HG03066 (cell line): ENCODE data around the gene SLFN12L.
"Not testable (repeated sequence)": the region's sequence is repeated elsewhere in the genome, so short reads cannot be mapped to it uniquely, and the experiment has no call there.

Experiments
- ATAC-seq: cut with Tn5 transposase; IDR thresholded peaks from one replicate; pipeline ENCODE4 v1.9.1; 2021; ENCODE audit warnings: low read depth; ENCODE audit not compliant: unreplicated experiment

SLFN12L gene

DNA sequence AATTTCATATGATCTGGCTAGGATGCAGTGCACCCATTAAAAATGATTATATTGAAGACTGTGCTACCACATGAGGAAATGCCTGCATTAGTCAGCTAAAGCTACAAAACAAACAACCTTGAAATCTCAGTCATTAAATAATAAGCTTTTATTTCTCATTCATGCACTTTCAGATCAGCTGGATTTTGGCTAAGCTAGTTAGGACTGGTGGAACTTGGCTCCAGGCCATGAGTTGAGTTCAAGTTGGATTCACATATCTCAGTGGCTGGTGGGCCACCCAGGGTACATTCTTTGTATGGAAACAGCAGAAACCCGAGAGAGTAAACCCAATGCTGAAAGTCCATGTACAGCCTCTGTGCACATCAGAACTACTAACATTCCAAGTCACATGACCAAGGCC is 6.4 kb upstream of the SLFN12L start:
- no peak for ATAC-seq

DNA sequence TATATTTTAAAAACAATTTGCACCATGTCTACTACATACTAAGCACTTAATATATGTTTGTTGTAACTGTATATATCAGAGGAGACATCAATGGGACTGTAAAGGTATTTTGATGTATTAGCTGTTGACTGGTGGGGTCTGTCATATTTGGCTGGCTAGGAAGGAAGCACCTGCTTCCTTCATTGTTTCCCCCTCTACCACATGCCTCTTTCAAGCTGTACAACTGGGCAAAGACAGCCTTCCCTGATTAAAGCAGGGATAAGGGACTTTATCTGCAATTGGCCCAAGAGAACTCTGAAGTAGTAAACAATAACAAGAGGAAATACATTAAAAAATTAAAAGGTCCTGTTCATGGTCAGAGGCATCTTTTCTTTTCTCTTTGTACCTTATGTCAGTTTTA is 5.5 kb upstream of the SLFN12L start:
- ATAC-seq: no peak

DNA sequence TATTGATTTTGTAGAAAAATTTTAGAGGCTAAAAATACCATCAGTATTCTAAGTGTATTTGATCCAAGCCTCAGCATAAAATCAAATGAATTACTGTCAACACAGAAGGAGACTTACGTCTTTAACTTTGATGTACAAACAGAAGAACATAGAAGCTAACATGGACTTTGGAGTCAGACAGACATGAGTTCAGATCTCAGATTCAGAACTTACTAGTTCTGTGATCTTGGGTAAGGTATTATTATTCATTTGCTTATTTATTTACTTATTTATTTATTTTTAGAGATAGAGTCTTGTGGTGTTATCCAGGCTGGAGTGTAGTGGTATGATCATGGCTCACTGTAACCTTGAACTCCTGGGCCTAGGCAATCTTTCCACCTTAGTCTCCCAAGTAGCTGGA is 4.0 kb upstream of the SLFN12L start:
- ATAC-seq: no peak

DNA sequence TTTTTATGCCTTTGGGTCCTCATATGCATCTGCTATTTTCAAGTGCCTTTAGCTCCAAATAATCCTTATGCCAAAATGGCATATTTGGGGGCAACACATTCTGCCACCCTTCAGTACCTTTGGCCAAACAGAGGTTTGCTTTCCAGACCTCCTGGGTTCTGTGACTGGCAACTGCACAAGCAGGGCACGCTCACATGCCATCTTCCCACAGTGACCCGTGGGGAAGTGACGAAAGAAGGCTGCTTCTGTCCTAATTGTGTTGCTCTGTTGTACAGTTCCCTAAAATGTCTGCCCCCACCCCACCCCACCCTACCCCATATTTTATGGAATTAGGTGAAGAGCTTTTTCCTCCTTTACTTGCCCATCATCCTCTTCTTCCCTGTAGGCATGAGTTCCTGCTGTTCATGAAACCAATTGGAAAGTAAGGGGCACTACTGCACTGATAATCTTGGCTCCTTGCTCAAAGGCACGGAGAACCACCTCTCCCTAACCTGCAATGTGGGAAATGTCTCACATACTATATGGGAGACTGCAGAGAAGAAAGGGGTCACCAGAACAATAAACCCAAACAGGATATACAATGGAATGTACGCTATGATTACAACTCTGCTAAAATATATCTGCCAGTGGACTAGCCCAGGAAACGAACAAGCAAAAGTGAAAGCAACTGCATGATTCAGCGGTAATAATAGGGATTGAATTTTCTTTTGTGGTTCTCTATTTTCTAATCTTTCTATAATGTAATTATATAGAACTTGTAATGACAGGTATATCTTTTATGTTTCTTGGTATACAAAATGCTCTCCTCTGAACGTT is 3.3 kb upstream of the SLFN12L start:
- ATAC-seq: no peak

DNA sequence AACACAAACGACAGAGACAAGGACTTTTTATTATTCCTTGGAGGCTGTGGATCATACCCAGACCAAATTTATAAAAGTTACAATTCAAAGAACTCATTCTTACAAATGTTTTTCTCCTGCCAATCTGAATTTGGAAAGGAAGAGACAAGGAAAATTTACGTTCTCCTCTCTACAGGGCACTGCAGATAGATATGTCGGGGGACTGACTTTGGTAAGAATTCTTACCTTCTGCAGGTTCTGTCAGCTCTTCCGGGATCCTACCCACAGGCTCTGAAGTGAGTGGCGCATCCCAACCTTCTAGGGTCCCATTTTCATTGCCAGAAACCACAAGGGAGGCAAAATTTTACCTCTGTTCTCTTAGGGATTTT is 2.2 kb upstream of the SLFN12L start:
- no peak for ATAC-seq

DNA sequence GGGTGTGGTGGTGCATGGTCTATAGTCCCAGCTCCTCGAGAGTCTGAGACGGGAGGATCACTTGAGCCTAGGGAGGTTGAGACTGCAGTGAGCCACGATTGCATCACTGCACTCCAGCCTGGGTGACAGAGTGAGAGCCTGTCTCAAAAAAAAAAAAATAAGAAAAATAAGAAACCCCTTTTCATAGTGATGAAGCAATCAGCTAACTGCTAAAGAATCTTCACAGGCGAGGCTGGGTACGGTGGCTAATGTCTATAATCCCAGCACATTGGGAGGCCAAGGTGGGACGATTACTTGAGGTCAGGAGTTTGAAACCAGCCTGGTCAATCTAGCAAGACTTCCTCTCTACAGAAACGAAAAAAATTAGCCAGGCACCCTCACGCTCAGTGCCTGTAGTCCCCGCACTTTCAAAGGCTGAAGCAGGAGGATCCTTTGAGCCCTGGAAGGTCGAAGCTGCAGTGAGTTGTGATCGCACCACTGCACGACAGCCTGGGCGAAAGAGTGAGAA is 760 bp downstream of the SLFN12L start:
- ATAC-seq: no peak

DNA sequence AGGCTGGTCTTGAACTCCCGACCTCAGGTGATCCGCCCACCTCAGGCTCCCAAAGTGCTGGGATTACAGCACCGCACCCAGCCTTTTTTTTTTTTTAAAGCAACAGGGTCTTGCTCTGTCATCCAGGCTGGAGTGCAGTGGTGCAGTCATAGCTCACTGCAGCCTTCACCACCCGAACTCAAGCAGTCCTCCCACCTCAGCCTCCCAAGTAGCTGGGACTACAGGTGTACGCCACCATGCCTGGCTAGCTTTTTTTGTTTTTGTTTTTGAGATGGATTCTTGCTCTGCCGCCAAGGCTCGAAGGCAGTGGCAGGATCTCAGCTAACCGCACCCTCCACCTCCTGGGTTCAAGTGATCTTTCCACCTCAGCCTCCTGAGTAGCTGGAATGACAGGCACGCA is 2.1 kb downstream of the SLFN12L start:
- not testable (repeated sequence) for ATAC-seq

DNA sequence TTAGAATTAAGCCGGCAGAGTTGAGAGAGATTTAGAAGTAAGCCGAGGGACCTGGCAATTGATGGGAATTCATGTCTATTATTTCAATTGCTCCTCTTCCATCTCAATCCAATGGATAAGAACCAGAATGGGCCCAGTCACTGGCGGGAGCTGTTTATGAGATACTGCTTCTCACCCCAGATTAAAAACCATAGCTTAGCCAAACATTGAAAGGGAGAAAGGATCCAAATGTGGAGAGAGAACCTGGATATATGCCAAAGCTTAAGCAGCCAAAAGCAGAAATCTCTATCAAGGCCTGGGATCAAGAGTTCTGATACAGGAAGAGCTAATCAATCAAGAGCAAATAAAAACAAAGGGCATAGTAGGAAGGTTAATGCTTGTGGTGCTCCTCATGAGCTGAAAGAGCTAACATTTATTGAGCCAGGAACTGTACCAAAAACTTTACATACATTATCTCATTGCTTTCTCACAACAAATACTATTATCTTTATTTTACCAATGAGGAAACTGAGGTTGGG is 2.8 kb downstream of the SLFN12L start:
- ATAC-seq: no peak

DNA sequence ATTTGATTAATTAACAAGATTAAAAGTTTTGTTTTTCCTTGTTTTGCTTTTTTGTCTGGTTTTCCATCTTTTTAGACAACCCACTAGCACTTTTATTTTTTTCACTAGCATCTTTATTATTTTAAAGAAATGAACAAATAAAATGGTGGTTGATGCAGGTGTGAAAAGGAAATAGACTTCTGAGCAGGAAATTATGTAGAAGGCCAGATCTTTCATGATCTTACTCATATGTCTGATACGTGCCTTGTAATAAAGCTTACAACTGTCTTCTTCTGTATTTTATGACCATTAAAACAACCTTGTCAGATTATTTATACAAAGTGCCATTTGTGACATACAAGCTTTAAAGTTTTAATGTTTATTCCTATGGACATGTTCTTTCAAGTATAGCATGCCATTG is 6.3 kb downstream of the SLFN12L start:
- ATAC-seq: no peak

DNA sequence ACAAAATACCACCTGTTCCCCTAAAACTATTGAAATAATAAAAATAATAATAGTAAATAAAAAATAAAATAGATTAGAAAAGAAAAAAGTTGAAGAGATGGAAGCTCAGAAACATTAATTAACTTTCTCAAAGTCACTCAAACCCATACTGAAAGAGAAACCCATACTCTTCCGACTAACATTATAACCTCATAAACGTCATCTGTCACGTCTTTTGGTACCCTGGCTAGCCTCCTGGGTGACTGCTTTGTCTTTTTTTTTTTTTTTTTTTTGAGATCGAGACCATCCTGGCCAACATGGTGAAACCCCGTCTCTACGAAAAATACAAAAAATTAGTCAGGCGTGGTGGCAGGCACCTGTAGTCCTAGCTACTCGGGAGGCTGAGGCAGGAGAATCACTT is 7.6 kb downstream of the SLFN12L start:
- no peak for ATAC-seq

DNA sequence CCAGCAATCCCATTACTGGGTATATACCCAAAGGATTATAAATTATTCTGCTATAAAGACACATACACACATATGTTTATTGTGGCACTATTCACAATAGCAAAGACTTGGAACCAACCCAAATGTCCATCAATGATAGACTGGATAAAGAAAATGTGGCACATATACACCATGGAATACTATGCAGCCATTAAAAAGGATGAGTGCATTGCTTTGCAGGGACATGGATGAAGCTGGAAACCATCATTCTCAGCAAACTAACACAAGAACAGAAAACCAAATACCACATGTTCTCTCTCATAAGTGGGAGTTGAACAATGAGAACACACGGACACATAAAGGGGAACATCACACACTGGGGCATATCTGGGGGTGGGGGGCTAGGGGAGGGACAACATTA is 8.2 kb downstream of the SLFN12L start:
- ATAC-seq: not testable (repeated sequence)

DNA sequence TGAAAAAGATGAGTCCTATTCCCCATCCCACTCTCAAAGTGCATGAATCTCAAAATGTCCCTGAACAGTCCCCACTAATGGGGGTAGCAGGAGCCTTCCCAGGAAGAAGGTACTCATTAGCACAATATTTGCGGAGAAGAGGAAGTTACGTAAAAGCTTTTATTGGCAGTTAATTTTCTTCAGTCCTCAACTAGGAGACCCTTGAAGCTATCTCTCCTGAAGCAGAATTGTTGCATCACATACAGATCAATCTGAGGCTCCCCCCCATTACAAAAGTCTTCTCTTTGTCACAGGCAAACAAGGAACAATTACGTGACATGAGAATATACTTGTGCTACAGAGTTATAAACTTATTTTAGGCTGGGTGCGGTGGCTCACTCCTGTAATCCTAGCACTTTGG is 14.2 kb downstream of the SLFN12L start:
- ATAC-seq: no peak

DNA sequence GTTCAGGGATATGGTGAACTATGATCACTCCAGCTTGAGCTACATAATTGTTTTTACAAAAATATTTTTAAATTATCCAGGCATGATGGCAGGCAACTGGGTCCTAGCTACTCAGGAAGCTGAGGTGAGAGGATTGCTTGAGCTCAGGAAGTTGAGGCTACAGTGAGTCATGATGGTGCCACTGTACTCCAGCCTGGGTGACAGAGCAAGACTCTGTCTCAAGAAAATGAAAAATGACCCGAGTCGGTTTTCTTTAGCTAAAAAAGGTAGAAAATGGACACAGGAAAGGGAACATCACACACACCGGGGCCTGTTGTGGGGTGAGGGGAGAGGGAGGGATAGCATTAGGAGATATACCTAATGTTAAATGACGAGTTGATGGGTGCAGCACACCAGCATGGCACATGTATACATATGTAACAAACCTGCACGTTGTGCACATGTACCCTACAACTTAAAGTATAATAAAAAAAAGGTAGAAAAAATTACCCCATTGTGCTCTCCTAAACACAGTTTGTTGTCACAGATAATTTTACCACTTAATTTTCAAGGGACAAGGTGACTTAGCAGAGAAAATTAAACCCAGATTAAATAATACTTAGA is 15.7 kb downstream of the SLFN12L start:
- not testable (repeated sequence) for ATAC-seq

DNA sequence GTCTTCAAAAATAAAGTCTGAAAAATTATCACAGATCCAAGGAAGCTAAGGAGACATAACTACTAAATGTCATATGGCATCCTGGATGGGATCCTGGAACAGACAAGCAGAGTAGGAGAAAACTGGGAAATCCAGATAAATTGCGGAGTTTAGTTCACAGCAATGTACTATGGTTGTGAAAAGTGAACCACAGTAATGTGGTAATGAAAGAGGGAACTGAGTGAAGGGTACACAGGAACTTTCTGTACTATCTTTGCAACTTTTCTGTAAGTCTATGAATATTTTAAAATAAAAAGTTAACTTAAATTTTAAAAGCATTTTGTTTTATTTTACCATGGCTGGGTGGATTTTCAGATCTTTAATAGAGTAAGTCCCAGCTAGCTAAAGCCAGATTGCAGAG is 16.3 kb downstream of the SLFN12L start:
- ATAC-seq: no peak

DNA sequence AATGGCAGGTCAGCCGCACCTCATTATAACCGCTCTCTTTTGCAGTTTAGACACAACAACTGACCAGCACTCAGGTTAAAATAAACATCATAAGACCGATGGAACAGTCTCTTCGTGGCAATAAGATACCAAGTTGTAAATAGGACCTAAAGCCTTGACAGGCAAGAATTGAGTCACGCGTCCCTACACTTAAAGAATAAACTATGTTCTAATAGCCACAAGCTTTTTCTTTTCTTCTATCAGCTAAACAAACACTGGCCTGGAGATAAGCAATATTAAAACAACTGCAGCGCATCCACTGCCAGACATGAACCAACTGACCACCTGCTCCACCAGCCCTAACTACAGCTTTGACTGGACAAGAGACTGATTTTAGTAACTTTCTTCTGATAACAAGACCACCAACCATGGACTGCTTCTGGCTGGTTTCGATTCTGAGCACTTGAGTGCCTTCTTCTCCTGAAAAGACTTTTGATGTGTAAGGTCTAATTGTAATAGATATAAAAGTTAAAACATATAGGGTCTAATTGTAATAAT is 17.5 kb downstream of the SLFN12L start:
- no peak for ATAC-seq

DNA sequence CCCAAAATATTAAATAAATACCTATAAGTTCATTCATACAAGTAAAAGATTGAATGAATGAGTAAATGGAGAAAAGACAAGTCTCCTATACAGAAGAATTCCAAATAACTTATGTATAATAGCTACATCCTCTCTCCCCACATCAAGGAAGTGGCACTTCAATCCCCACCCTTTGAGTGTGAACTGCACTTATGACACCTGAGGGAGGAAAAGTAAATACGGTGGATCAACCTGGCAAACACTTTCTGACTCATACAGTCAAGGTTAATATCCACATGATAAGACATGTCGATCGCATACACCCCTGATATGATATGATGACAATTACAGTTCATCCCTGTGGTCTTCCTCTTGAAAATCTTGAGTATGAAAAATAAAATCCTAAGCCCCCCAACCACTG is 18.0 kb downstream of the SLFN12L start:
- ATAC-seq: no peak

DNA sequence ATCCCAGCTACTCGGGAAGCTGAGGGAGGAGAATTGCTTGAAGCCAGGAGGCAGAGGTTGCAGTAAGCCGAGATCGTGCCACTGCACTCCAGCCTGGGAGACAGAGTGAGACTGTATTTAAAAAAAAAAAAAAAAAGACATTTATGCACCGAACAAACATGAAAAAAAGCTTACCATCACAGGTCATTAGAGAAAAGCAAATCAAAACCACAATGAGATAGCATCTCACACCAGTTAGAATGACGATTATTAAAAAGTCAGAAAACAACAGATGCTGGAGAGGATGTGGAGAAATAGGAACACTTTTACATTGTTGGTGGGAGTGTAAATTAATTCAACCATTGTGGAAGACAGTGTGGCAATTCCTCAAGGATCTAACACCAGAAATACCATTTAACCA is 19.0 kb downstream of the SLFN12L start:
- ATAC-seq: not testable (repeated sequence)

DNA sequence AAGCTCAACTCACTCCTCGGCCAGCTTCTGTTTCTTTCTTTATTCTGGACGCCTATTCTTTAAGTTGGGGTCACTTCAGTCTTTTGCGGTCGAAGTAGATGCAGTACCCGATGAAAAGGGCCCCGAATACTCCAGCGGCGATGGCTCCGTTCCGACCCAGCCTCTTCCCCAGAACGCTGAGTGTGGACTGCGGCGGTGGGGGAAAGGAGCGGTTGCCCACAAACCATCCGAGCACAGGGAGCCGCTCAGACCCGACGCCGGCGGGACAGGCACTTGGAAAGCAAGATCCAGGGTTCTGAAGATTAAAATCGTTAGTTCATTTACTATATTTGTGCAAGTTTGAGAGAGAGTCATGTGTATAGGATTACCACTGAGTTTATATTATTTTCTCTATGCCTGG is 22.5 kb downstream of the SLFN12L start:
- no peak for ATAC-seq

DNA sequence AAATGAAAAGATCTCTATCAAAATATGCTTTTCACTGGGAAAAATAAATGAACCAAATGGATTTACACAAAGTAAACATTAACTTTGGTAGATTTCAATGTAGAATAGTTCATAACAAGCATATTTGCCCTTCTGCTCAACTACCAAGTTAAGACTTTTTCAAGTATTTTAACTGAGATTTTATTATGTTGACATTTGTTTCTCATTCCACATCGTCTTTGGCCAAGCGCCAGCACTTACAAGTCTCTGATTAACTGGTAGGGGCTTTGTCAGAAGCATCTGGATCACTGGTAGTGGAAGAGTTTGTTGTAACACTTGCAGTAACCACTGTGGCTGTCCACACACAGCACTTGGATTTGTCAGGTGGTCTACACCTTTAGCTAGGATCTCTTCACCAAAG is 22.9 kb downstream of the SLFN12L start:
- no peak for ATAC-seq

DNA sequence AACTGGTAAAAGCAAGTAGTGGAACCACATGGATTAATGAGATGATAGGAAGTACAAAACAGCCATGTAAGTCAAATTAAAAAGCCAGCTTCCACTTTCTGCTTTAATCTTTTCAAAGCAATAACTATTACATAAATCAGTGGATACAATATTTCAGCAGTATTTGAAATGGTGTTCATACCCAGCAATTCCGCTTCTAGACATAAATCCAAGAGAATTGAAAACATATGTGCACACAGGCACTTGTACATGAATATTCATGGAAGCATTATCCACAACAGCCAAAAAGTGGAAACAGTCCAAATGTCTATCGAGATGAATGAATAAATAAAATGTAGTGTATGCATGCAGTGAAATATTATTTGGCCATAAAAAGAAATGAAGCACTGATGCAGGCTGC is 27.4 kb downstream of the SLFN12L start:
- no peak for ATAC-seq

DNA sequence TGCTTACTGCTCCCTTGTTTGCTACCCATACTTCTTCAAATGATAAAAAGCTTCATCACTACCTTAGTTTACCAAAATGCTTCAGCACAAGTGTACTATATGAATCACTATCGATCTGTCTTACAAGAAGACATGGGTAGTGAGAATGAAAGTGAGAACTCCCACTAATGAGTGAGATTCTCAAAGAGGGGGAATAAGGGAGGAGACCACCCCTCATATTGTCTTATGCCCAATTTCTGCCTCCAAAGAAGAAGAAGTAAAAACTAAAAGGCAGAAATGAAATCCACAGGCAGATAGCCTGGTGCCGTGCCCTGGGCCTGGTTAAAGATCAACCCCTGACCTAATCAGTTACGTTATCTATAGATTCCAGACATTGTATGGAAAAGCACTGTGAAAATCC is 29.8 kb downstream of the SLFN12L start:
- ATAC-seq: not testable (repeated sequence)

DNA sequence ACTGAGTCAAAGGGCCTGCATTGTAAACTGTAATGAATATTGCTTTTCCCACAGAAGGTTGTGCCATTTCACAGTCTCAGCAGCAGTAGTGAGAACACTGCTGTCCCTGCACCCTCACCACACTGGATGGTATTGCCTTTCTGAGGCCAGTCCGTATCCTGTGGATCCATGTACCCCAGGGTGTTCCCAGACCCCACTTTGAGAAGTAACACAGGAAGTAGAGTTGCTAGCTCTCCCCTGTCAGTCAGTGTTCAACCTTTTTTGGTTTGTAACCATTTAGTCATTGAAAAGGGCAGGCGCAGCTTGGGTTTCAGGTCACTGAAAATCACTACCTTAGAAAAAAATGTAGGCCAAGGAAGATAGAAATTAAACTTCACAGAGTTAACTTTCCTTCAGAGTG is 37.9 kb downstream of the SLFN12L start:
- no peak for ATAC-seq
